DND-41 (cell line): Measurements from ENCODE around the gene TMEM117.

Experiments used
- CTCF ChIP-seq: IDR thresholded peaks from 2 replicates; pipeline ENCODE4 v1.5.1; 2012; ENCODE audit warnings: borderline replicate concordance, low read length, moderate library complexity, mild to moderate bottlenecking; ENCODE audit not compliant: poor library complexity, severe bottlenecking; ENCODE audit errors: extremely low read depth
- EZH2 ChIP-seq: IDR thresholded peaks from 3 replicates; pipeline ENCODE4 v1.6.1; 2012; ENCODE audit warnings: borderline replicate concordance, low read depth, mild to moderate bottlenecking, moderate library complexity, low read length, inconsistent platforms; ENCODE audit not compliant: severe bottlenecking

- TF ChIP-seq CTCF (no peak), EZH2 (no peak)
Observed at GRCh38 chr12:44362947-44363346, 527.1 kb downstream of the TMEM117 start.
